Smooth muscle cell (in vitro differentiated cells): ENCODE results near the gene PPARG. TPM values are rescaled to one million over a fixed set of nuclear protein-coding genes. Genes with fewer than 3 reads are reported as not detected.

ENCODE experiments used
- DNase-seq: peaks from one replicate; lab custom pipeline; 2025; ENCODE audit not compliant: unreplicated experiment; lab: John Stamatoyannopoulos, UW
- H2AFZ ChIP-seq: fragments of 200-600 bp; sonication (generic); 2 replicates; pipeline ENCODE4 v1.6.0; 2016; ENCODE audit warnings: antibody characterized with exemption, low read depth, mild to moderate bottlenecking
- H3F3A ChIP-seq: fragments of 200-600 bp; sonication (generic); 2 replicates; pipeline ENCODE4 v1.6.0; 2017; ENCODE audit warnings: antibody characterized with exemption, low read depth
- H3K27ac ChIP-seq: fragments of 200-600 bp; sonication (generic); 2 replicates; pipeline ENCODE4 v1.5.1; 2016; ENCODE audit warnings: low read depth, mild to moderate bottlenecking
- H3K27me3 ChIP-seq: fragments of 200-600 bp; sonication (generic); 2 replicates; pipeline ENCODE4 v1.6.1; 2016; ENCODE audit warnings: low read depth, mild to moderate bottlenecking
- H3K36me3 ChIP-seq: fragments of 200-600 bp; sonication (generic); 2 replicates; pipeline ENCODE4 v1.5.1; 2016; ENCODE audit warnings: low read depth
- H3K4me1 ChIP-seq: fragments of 200-600 bp; sonication (generic); 2 replicates; pipeline ENCODE4 v1.5.1; 2016; ENCODE audit warnings: low read depth
- H3K4me2 ChIP-seq: fragments of 200-600 bp; sonication (generic); 2 replicates; pipeline ENCODE4 v1.6.0; 2016; ENCODE audit warnings: mild to moderate bottlenecking
- H3K4me3 ChIP-seq: fragments of 200-600 bp; sonication (generic); 2 replicates; pipeline ENCODE4 v1.5.1; 2016; ENCODE audit warnings: mild to moderate bottlenecking
- H3K79me2 ChIP-seq: fragments of 200-600 bp; sonication (generic); 2 replicates; pipeline ENCODE4 v1.6.0; 2016; ENCODE audit warnings: low read depth, mild to moderate bottlenecking
- H3K9ac ChIP-seq: fragments of 200-600 bp; sonication (generic); 2 replicates; pipeline ENCODE4 v1.6.0; 2016; ENCODE audit warnings: low read depth
- H3K9me3 ChIP-seq: fragments of 200-600 bp; sonication (generic); replicated peaks from 2 replicates; pipeline ENCODE4 v1.5.1; 2016; ENCODE audit warnings: low read depth
- H4K20me1 ChIP-seq: fragments of 200-600 bp; sonication (generic); 2 replicates; pipeline ENCODE4 v1.6.0; 2016; ENCODE audit warnings: low read depth
- CTCF ChIP-seq: fragments of 200-600 bp; sonication (generic); IDR thresholded peaks from 2 replicates; pipeline ENCODE4 v1.5.1; 2017; ENCODE audit warnings: borderline replicate concordance, mild to moderate bottlenecking, antibody characterized with exemption; ENCODE audit not compliant: insufficient read depth, poor library complexity, severe bottlenecking
- WGBS: methylation state at CpG from one replicate; pipeline ENCODE4 v1.1.7; 2016; ENCODE audit warnings: low lambda C conversion rate; 5-methylcytosine and 5-hydroxymethylcytosine counted together
- polyA plus RNA-seq: library from polyadenylated mRNA; unstranded; fragments of >200 nt; fragmentation: Nextera tagmentation; extraction: Ambion mirVana; gene quantifications from 2 replicates; pipeline ENCODE4 v1.2.1, GENCODE V29; 2016
- total RNA-seq: library from RNA; depleted of rRNA; stranded (reverse); fragments of >200 nt; gene quantifications from 2 replicates; pipeline ENCODE4 v1.2.3, GENCODE V29; 2014

The PPARG gene
- total and polyA plus RNA-seq, 2 experiments from 2014 or later, result 1.5 to 8.5 TPM

GRCh38 chr3:12423918-12424630, 135.2 kb downstream of the PPARG start:
- no peak for DNase-seq
- TF ChIP-seq CTCF, result no peak
- Histone ChIP-seq H3K27ac (no peak overlapping the region), H3K4me3 (no peak overlapping the region), H3K9me3 (no peaks in the 10 kb centered on the region), H3K9ac (no peak overlapping the region), H3K36me3 (no peaks in the 10 kb centered on the region), H3K27me3 (no peaks in the 10 kb centered on the region), H2AFZ (no peak overlapping the region), H3K4me1 (peaks cover 7% of the 10 kb centered on the region), H3K79me2 (no peaks in the 10 kb centered on the region), H3K4me2 (peak overlapping the region; percentile 52), H4K20me1 (no peaks in the 10 kb centered on the region), H3F3A (peaks cover 12% of the 10 kb centered on the region)
- 31% methylated on average over 6 of the region's 6 CpGs for WGBS

GRCh38 chr3:12424635-12425319, 135.9 kb downstream of the PPARG start:
- no peak overlapping the region for H3K27ac ChIP-seq
- no peak for TF ChIP-seq CTCF

GRCh38 chr3:12425850-12426579, 137.1 kb downstream of the PPARG start:
- Histone ChIP-seq H3K4me1 (peaks cover 7% of the 10 kb centered on the region), H4K20me1 (no peaks in the 10 kb centered on the region), H2AFZ (no peak overlapping the region), H3K9me3 (no peaks in the 10 kb centered on the region), H3K36me3 (no peaks in the 10 kb centered on the region), H3K79me2 (no peaks in the 10 kb centered on the region), H3K4me2 (peak overlapping the region; percentile 25), H3F3A (peaks cover 8% of the 10 kb centered on the region), H3K4me3 (no peak overlapping the region), H3K27ac (no peak overlapping the region), H3K9ac (no peak overlapping the region), H3K27me3 (no peaks in the 10 kb centered on the region)
- WGBS, result 51% methylated on average over 11 of the region's 11 CpGs
- DNase-seq, result no peak
- TF ChIP-seq CTCF, result no peak

More at GRCh38 chr3:12424635-12425319, 135.9 kb downstream of the PPARG start:
- DNase-seq, result no peak
- no peak overlapping the region for H2AFZ ChIP-seq
- H3K27me3 ChIP-seq, result no peaks in the 10 kb centered on the region
- peaks cover 7% of the 10 kb centered on the region for H3K4me1 ChIP-seq
- no peak overlapping the region for H3K9ac ChIP-seq
- 71% methylated on average over 12 of the region's 12 CpGs for WGBS
- no peaks in the 10 kb centered on the region for H3K9me3 ChIP-seq
- H3F3A ChIP-seq, result peaks cover 11% of the 10 kb centered on the region
- H3K79me2 ChIP-seq, result no peaks in the 10 kb centered on the region
- no peak overlapping the region for H3K4me3 ChIP-seq
- H3K4me2 ChIP-seq, result peak overlapping the region; percentile 52
- H4K20me1 ChIP-seq, result no peaks in the 10 kb centered on the region
- H3K36me3 ChIP-seq, result no peaks in the 10 kb centered on the region
